HG02763 (cell line): ENCODE data around the gene FGD2.

Source experiments
- ATAC-seq: cut with Tn5 transposase; IDR thresholded peaks from one replicate; pipeline ENCODE4 v1.9.1; 2021; ENCODE audit warnings: mild to moderate bottlenecking, moderate library complexity; ENCODE audit not compliant: unreplicated experiment

Gene FGD2

DNA sequence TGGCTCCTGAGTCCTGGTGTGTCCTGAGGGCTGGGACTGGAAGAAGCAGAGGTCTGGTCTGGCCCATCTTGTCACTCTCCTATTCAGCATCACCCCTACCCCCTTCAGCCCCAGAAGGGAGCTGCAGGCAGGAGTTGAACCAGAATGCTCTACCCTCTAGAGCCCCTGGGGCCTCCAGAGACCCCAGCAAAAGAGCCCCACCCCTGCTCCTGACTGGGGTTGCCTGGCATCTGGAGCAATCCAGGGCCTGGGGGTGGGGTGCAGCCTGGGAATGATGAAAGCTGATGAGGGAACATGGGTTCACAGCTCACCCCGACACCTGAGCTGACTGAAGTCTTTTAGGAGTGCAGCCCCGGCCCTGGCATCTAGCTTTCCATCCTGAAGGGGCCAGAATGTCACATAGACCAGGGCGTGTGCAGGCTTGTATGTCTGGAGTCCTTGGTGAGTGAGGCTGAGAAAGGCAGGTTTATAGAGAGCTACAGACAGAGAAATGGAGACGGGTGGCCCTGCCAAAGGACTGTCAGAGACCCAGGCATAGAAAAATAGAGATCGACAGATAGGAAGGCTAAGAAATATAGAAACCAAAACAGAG is 12.2 kb downstream of the FGD2 start:
- ATAC-seq = no peak

DNA sequence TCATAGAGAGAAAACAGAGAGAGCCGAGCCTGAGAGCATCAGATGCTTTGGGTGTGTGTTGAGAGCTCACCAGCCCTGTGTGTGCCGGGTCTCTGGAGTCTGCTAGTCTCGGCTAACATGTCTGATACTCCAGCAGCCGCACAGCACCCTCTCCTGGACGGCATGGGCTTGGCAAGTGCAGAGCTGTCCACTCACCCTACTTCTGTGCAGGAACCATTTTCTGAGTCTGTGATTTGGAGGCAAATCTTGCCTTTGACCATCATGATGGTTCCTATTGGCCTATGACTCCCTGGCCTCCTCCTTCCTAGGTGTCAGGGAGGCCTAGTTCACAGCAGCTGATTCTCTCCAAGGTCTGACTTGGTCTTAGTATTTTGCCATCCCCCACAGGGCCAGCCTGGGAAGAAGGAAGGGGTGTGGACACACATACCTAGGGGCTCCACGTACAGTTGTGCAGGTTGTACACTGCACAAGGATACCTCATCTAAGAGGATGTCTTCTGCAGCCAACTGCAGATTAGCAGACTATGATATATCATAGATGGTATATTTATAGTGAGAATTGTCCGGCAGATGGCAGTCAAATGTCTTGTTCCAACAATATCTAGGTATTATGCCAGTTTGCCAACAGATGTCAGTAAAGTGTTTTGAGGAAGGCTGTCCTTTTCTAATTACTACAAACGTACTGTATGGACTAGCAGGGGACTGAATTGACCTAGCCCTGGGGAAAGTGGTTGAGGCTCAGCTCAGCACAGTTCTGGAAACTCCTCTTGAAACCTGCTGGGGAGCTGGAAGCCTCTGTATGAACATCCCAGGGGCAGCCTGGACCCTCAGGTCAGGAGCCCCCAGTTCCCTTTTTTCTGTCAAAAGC is 13.0 kb downstream of the FGD2 start:
- ATAC-seq = peak; percentile 91

DNA sequence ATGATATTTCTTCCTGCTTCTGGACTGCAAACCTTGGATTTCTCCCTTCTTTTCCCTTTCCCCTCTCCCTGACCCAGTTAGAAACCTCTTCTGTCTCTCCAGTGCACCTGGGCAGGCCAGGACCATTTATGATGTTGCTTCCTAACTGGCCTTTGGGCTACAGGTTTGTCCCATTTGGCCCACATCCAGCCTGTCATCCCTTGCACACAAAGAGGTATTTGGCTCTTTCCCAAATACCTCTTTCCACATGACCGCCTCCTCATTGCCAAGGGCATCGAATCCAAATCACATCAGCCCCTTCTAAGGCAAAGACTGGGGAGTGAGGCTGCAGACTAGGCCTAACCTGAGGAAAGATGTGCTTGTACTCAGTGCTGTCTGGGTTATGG is 13.6 kb downstream of the FGD2 start:
- no peak for ATAC-seq

DNA sequence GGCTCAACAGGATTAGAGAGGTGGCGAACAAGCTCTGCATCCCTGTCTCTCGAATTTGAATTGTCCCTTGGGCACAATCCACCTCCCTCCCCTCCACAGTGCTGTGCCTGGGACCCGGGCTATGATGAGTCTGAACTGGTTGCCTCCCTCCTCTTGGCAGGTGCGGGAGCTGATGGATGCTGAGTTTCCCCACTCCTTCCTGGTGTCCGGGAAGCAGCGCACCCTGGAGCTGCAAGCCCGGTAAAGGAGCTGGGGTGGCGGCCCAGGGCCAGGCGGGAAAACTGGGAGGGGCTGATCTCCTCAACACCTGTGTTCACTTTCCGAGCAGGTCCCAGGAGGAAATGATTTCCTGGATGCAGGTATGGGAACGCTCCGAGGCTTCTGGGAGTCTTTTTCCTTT is 14.9 kb downstream of the FGD2 start:
- ATAC-seq = no peak

DNA sequence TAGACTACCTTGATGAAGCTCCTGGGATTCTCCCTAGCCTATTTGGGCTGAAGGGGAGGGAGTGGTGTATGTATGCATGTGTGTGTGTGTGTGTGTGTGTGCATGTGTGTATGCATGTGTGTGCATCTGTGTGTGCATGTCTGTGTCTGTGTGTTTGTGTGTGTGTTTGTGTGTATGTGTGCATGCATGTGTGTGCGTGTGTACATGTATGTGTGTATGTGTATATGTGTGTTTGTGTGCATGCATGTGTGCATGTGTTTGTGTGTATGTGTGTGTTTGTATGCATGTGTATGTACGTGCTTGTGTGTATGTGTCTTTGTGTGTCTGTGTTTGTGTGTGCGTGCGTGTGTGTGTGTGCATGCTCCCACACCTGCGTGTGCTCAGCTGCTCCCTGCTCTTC is 15.4 kb downstream of the FGD2 start:
- no peak for ATAC-seq

DNA sequence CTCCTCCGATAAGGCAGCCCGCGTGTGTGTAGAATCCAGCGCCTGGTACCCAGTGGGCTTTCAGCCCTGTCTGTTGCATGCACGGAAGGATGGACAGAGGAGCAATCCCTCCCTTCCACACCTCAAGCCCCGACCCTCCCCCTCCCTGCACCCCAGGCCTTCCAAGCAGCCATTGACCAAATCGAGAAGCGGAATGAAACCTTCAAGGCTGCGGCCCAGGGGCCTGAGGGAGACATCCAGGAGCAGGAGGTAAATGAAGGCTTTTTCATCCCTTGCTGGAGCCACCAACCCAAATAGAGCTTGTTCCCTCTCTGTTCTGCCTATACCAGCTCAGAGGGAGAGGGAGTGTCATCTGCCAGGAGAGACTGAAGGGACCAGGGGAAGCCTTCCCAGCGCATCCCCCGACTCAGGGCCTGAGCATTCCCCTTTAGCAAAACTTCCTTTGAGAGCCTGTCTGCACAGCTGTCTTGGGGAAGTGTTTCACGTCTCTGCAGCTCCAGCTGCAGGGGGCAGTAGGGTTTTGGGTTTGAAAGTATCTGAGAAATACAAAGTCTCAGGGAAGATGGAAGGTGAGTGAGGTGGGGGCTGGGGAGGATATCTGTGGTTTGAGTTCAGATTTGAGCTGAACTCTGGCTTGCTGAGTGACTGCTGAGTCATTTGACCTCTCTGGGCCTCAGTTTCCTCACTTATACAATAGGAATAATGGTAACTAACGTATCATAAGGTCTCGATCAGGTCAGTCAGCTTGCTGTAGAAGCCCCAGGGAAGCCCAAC is 16.1 kb downstream of the FGD2 start:
- ATAC-seq = no peak

DNA sequence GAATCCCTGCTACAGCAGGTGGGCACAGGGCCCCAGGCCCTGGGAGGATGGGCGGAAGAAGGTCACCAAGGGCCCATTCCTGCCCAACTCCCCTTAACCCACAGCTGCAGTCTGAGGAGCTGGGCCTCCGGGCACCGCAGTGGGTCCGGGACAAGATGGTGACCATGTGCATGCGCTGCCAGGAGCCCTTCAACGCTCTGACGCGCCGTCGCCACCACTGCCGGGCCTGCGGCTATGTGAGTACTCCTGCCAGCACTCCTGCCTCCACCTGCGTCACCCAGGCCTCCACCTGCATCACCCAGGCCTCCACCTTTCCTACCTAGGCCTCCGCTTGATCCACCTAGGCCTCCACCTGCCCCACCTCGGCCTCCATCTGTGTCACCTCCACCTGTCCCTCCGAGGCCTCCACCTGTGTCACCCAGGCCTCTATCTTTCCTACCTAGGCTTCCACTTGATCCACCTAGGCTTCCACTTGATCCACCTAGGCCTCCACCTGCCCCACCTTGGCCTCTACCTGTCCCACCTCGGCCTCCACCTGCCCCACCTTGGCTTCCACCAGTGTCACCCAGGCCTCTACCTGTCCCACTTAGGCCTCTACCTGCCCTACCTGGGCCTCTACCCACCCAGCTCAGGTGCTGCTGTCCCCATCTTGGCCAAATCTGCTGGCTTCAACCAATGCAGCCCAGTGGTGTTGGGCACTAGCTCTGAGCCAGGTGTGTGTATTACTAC is 16.8 kb downstream of the FGD2 start:
- ATAC-seq = no peak

DNA sequence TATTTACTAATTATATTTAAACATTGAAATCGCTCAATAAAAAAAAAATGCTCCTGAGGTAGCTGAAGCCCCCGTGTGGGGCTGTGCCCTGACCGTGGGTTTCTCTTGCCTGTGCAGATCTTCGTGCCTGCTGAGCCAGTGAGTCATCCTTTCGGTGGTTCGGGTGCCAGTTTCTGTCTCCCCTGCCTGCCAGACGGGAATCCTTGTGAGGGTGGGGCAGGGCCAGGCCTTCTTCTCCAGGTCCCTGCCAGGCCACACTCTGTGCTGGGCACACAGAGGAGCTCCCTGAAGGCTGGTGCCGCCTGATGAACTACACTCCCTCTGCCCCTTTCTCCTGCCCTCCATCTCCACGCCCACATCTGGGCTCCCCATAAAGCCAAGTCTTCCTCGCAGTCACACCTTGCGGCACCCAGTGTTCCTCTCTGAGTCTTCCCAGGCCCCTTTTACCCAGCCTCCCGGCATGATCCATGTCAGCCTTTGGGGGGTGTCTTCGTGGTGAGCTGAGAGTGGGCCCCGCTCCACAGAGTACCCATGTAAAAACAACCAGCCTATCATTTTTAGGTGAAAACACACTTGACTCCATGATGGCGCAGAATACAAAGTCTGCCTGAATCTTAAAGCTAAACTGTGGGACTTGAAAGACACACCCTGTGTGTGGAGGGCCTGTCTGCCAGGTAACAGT is 19.3 kb downstream of the FGD2 start:
- no peak for ATAC-seq

DNA sequence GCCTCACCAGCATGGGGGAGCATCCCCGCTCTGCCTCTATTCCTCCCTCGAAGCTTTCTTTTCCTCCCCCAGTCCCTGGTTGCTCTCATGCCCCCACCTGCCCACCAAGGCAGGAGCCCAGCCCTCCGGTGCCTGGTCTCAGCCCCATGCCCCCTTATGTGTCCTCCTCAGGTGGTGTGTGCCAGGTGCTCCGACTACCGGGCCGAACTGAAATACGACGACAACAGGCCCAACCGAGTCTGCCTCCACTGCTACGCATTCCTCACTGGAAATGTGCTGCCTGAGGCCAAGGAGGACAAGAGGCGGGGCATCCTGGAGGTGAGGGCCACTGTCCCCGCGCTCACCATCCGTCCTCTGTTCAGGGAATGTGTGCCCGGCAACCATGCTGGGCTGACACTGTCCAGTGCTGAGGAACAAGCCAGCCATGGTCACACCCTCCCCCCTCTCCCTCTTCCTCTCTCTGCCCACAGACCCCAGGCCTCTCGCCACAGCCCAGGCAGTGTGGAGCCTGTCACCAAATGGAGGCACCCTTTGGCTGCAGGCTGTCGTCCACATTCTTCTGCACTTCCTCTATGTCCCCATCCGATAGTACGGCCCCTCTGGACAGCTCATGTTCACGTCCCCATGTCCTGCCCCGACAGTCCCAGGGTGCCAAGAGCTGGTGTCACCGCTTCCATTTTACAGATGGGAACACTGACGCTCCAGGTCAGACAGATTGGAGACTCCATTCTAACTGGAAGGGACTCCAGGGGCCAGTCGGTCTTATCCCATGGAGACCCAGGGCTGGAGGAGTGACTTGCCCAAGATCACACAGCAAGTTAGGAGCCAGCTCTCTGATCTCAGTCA is 20.4 kb downstream of the FGD2 start:
- no peak for ATAC-seq

DNA sequence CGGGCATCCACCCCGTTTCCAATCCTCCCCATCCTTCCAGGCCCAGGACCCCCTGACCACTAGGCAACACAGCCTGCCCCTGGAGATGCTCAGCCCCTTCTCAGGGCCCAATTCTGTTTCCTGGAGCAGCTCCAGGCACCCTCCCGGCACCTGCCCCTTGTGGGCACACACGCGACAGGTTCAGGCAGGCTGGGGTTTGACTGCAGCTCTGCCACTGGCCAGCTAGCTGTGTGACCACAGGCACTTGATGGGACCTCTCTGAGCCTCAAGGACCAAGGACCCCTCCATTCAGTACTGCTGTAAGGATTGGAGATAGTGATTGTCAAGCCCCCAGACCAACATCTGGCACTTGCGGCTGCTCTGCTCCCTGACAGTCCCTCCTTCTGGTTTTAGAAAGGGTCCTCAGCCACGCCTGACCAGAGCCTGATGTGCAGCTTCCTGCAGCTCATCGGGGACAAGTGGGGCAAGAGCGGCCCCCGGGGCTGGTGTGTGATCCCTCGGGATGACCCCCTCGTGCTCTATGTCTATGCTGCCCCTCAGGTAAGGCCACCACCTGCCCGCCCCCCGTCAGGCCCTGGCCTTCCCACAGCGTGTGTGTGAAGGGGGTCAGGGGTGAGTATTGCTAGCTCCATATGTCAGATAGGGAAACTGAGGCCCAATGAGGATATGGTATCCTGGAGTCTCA is 21.7 kb downstream of the FGD2 start:
- ATAC-seq = no peak

DNA sequence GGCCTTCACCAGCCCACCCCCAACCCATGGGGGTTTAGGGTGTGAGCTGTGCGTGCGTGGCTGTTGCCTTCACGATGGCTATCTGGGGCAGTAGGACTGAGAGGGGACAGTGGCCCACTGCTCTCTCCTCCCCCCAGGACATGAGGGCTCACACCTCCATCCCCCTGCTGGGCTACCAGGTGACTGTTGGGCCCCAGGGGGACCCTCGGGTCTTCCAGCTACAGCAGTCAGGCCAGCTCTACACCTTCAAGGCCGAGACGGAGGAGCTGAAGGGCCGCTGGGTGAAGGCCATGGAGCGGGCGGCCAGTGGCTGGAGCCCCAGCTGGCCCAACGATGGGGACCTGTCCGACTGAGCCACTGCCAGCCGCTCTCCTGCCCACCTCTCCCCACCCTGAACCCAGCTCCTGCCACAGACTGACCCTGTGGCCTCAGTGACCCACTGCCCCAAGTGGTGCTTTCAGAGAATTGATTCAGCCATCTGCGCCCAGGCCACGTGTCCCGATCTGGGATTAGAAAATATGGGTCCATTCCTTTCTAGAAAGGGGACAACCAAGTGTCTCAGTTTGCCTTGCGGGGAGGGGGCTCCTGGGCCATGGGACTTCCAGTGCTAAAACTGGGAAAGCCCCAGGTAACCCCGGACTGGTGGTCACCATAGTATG is 22.5 kb downstream of the FGD2 start:
- no peak for ATAC-seq

DNA sequence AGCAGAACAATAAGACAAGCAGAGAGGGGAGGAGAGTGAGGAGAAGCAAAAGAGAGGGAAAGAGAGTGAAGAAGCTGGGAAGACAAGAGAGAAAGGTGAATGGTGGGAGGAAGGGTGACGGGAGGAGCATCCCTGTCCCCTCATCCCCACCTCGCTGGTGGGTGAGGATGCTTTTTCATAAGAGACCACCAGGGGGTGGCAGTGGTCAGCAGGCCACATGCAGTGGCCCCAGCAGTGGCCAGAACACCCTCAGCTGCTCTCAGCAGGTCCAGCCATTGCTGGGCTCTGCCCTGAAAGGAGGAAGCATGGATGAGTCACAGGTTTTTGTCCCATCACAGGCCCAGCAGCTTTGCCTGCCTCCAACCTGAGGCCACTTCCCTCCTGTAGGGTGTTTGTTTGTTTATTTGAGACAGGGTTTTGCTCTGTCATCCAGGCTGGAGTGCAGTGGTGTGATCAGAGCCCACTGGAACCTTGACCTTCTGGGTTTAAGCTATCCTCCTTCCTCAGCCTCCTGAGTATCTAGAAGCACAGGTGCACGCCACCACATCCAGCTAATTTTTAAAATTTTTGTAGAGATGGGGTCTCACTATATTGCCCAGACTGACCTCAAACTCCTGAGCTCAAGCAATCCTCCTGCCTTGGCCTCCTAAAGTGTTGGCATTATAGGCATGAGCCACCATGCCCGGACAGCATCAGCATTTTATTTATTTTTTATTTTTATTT is 24.0 kb downstream of the FGD2 start:
- no peak for ATAC-seq

DNA sequence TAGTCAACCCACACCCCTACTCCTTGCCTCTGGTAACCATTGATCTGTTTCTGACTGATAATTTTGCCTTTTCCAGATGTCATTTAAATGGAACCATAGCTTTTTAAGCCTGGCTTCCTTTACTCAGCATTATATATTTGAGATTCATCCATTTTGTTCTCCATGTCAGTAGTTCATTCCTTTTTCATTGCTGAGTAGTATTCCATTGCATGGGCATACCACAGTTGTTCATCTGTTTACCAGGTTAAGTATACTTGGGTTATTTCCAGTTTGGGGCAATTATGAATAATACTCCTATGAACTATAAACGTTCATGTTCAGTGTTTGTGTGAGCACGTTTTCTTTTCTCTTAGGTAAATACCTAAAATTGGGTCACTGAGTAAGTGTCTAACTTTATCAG is 25.1 kb downstream of the FGD2 start:
- ATAC-seq = no peak

DNA sequence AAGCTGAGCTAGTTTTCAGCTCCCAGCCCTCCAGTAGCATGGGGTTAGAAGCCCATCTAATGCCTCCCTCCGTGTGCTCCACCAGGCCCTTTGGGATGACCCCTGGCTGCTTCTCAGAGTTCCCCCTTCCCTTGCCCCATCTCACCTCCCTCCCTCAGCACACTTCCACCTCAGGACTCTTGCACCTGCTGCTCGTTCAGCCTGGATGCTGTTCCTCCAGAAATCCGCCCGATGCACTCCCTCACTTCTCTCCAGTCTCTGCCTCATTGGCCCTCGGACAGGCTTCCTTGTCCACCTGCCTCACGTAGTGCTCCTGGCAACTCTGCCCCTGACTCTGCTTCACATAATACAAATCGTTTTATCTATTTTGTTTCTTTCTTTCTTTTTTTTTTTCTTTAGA is 26.8 kb downstream of the FGD2 start:
- no peak for ATAC-seq

DNA sequence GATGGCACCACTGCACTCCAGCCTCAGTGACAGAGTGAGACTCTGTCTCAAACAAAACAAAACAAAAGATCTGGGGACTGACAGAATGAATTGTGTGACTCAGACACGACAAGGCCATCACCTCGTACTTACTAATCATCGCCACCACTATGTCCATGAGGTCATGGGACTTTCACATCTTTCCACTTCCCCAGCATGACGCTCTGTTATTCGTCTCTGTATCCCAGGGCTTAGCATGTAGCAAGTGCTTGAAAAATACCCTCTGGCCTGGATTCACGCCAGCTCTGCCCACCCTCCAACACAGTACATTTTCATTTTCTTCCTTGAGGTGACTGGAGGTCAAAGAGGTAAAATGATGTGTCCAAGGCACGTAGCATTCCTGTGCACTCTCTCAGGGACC is 27.8 kb downstream of the FGD2 start:
- ATAC-seq = no peak

DNA sequence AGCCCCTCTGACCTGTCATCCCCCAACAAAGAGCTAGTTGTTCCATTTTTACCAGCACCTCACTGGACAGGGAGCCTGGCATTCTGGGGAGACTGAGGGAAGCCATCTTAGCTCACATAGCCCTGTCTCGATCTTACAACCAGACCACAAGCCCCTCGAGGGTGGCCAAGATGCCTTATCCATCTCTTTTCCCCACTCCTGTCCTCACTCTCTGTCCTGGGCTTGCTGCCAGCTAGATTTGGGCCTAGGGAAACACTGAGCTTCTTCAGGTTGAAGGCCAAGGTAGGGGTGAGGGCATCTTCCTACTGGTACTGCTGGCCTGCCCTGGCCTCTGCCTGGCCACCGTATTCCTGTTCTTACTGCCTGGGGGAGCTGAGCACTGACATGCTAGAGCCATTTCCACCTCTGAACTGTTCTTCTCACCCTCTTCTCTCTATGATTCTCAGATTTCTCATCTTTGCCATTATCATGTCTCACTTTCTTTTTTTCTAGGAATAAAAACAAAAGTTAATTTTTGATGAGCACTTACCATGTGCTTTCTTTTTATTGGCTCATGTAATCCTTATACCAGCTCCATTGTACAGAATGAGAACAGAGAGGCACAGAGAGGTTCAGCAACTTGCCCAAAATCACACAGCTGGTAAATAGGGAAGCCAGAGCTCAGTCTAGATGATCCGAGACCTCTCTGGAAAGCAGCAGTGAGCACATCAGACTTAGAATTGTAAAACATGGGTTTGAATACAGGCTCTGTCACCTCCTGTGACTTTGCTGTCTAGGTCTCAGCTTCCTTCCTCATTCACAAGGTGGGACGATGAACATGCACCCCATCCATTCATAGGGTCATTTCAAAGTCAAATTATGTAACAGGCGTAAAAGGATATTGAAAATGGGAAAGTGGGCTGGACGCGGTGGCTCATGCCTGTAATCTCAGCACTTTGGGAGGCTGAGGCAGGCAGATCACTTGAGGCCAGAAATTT is 28.7 kb downstream of the FGD2 start:
- no peak for ATAC-seq

DNA sequence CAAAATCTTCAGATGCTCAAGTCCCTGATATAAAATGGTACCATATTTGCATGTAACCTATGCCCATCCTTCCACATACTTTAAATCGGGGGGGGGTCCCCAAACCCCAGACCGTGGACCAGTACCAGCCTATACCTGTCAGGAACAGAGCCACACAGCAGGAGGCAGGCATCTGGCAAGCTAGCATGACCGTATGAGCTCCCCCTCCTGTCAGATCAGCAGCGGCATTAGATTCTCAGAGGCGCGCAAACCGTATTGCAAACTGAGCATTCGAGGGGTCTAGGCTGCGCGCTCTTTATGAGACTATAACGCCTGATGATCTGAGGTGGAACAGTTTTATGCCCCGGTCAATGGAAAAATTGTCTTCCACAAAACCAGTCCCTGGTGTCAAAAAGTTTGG is 30.7 kb downstream of the FGD2 start:
- no peak for ATAC-seq
